ENCODE results near the gene AQP12B.
"Not testable (repeated sequence)": the region's sequence is repeated elsewhere in the genome, so short reads cannot be mapped to it uniquely, and the experiment has no call there.

DNA sequence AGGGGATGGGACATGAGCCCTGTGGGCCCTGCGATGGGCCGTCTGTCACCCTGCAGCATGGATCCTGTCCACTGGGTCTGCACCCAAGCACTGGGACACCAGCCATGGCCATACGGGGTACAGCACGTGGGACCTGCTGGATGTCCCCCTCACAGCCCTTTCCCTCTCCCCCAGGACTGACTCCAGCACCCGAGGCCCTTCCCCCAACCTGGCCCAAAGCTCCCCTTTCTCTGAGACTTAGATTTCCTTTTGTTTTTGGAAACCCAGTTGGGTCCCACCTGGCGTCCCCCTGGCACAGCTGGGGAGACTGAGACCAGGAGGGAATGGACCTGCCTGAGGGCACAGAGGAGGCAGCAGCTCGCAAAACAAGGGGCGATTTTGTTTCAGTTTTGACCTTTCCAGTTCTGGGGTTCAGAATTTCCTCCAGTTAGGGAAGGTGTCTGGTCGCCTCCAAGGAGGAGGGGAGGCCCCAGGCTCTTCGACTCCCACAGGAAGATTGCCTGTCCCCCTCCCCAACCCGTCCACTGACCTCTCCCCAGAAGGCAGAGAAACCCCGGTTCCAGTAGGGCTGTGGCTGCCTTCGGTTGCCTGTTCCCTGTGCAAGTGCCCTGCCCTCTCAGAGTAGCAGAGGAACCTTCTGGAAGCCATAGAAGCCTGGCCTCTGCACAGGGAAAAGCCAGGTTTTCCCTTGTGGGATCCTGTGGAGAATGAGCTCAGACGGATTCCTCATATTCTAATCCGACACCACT lies 1.5 kb upstream of the AQP12B start:
- not testable (repeated sequence) for TF ChIP-seq POLR2A (IDR thresholded peaks at IDR 0.05; ENCODE audit: low read depth, low read length); POLR2AphosphoS5 (IDR thresholded peaks at IDR 0.05; ENCODE audit: low read depth, low read length); SPI1 (IDR thresholded peaks at IDR 0.05; ENCODE audit: low read depth, low read length); PAX5 (IDR thresholded peaks at IDR 0.05; ENCODE audit: insufficient read depth, low read length, severe bottlenecking); TAF1 (IDR thresholded peaks at IDR 0.05; ENCODE audit: low read depth, low read length); POU2F2 (IDR thresholded peaks at IDR 0.05; ENCODE audit: low read depth, low read length)

Measured in GM12891 (cell line).